Mucosa of rectum (tissue), 2 donors: ENCODE measurements around the gene MICAL3.

Experiments
- H3K27ac ChIP-seq, 2 donors: one replicate each; pipeline ENCODE4 v1.7.0; 2013; ENCODE audit warnings: inconsistent platforms in 2 of 2, low read depth in 2 of 2, low read length in 2 of 2
- H3K27me3 ChIP-seq, 2 donors: one replicate each; pipeline ENCODE4 v1.7.0; 2013; ENCODE audit warnings: low read length in 2 of 2; ENCODE audit not compliant: control insufficient read depth in 2 of 2, insufficient read depth in 2 of 2
- H3K36me3 ChIP-seq, 2 donors: one replicate each; pipeline ENCODE4 v1.7.0; 2013; ENCODE audit warnings: low read length in 2 of 2; ENCODE audit not compliant: control insufficient read depth in 2 of 2, insufficient read depth in 2 of 2
- H3K4me1 ChIP-seq, 2 donors: one replicate each; pipeline ENCODE4 v1.7.0; 2013; ENCODE audit warnings: low read length in 2 of 2, mild to moderate bottlenecking in 1 of 2; ENCODE audit not compliant: control insufficient read depth in 2 of 2, insufficient read depth in 2 of 2
- H3K4me3 ChIP-seq, 2 donors: one replicate each; pipeline ENCODE4 v1.7.0; 2013; ENCODE audit warnings: low read length in 2 of 2
- H3K9ac ChIP-seq, 2 donors: one replicate each; pipeline ENCODE4 v1.7.0; 2013; ENCODE audit warnings: low read length in 2 of 2, low read depth in 1 of 2, mild to moderate bottlenecking in 1 of 2
- H3K9me3 ChIP-seq, 2 donors: one replicate each; pipeline ENCODE4 v1.7.0; 2013; ENCODE audit warnings: low read length in 2 of 2; ENCODE audit not compliant: control insufficient read depth in 2 of 2
- donor health status: healthy.
- donor health status: Normal muscosa, but diverticular disease.

The MICAL3 gene

DNA sequence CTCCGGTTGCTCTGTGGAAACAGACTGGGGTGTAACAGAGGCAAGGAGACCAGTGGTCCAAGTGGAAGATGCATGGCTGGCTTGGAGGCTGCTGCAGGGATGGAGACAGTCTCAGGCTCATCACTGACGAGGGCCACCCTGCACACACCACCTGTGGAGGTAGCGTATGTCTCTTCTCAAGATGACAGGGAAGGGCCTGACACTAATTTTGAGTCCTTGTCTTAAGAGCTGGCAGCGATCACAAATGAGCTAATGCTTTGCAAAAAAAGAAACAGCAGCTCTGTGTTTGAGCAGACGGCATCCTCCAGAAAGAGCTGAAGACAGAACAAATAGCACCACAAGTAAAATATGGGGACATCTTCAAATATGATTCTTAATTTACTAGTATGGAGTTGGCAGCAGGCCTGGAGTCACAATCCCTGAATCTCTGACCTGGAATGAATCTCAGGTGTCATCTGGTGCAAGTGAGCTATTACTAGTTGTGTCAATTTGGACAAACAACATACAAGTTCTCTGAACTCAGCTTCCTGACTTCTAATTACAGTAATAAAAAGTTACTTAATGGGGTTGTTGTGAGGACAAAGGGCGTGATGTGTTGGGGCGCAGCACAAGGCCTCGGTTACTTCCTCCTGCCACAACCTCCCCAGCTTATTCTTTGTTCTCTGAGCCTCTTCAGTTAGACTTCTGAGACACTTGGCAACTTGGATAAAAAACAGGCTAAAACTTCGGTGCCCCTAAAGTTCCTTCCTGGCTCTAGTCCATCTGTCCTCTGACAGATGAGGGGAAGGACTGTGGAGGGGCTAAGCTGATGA lies 154.9 kb downstream of the MICAL3 start:
- Histone ChIP-seq H3K9ac (peak overlapping the region; percentile 35 to 44), H3K4me3 (no peak overlapping the region), H3K27me3 (no peaks in the 10 kb centered on the region), H3K27ac (peak overlapping the region; percentile 86 to 92), H3K4me1 (peaks cover 36 to 66% of the 10 kb centered on the region in 2 donors), H3K9me3 (no peaks in the 10 kb centered on the region), H3K36me3 (peaks cover 50 to 51% of the 10 kb centered on the region in 2 donors)

DNA sequence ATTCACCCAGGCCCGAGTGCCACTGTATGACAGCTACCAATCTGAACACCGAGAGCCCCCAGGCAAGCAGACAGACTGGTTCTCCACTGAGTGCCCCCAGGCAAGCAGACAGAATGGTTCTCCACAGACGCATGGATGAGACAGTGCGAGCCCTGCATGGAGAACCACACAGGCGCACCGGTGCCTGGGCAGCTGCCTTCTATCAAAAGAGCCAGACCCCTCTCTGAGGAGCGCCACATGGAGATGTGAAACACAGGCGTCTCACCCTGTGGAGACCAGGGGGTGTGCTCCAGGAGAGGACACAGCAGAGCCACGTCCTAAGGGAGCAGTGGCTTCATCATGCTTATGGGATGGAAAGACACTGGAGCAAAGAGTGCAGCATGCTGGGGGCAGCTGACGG lies 155.6 kb downstream of the MICAL3 start:
- peaks cover 51% of the 10 kb centered on the region in 2 donors for H3K36me3 ChIP-seq
- peaks cover 36 to 66% of the 10 kb centered on the region in 2 donors for H3K4me1 ChIP-seq
- no peaks in the 10 kb centered on the region for H3K27me3 ChIP-seq
- no peaks in the 10 kb centered on the region for H3K9me3 ChIP-seq
- H3K9ac ChIP-seq: peak overlapping the region; percentile 30 to 35
- no peak overlapping the region for H3K4me3 ChIP-seq
- peak overlapping the region; percentile 86 to 92 for H3K27ac ChIP-seq

DNA sequence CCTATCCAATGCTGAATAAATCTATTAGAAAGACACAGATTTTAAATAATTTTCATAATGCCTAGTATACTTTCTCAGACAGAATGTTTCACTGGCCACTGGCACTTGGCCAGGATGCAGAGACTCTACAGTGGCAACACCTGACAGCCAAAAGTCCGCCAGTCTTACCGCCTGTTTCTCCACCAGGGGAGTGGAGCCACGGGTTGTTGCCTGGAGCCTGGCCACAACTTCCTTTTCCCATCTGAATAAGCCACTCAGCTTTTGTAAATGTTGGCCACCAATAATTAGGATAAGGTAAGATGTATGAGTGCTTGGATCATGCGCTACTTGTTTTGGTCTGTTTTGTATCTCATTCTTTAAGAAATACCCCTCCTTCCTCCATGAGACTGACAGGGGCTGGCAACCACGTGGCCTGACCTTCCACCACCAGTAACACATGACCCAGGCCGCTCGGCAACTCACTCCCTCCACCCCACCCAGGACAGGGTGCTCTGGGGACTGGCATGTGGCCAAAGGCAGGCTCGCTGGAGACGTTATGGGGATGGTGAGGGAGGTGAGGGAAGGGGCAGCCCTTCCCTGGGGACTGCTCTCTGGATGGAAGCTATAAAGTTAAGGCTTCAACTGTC lies 157.1 kb downstream of the MICAL3 start:
- Histone ChIP-seq H3K9ac (peak overlapping the region; percentile 17 to 41), H3K27ac (peak overlapping the region; percentile 86 to 88), H3K27me3 (no peaks in the 10 kb centered on the region), H3K4me3 (no peak overlapping the region), H3K4me1 (peaks cover 36 to 66% of the 10 kb centered on the region in 2 donors), H3K36me3 (peaks cover 46 to 49% of the 10 kb centered on the region in 2 donors), H3K9me3 (no peaks in the 10 kb centered on the region)

DNA sequence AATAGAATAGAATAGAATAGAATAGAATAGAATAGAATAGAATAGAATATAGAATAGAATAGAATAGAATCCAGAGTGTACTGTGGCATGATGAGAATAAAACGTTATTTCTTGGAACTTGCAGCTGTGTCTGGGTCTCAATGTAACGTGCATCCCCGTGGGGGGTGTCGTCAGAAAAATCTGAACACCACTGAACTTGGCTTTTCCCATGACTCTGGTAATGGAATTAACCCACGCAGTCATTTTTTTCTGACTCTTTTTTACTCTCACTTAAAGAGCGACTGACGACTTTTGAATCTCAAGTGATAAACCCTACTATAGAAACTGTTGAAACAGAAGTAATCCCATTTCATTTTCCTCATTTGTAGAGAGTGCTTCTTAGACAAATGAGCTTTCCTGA lies 157.7 kb downstream of the MICAL3 start:
- Histone ChIP-seq H3K4me1 (peaks cover 36 to 62% of the 10 kb centered on the region in 2 donors), H3K4me3 (no peak overlapping the region), H3K9ac (peak overlapping the region in 1 of 2 donors; percentile 41), H3K27ac (peak overlapping the region; percentile 86 to 88), H3K27me3 (no peaks in the 10 kb centered on the region), H3K9me3 (no peaks in the 10 kb centered on the region), H3K36me3 (peaks cover 42 to 44% of the 10 kb centered on the region in 2 donors)

DNA sequence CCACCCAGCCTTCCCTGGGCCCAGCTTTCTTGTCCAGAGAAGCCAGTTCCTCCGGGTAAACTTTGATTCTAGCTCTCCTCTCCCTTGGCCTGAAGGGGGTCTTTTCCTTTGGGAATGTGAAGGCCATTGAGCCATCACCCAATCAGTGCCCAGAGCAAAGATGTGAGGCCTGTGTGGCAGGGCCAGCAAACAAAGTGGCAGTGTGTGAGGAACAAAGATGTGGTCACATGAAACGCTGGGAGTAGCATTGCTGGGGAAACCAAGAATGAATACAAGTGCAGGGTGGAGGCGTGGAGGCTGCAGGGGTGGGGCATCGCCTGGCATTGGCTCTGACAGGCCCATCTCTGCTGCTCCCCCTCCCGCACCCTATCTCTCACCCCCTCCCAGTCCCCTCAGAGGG lies 158.2 kb downstream of the MICAL3 start:
- no peak overlapping the region for H3K4me3 ChIP-seq
- no peaks in the 10 kb centered on the region for H3K27me3 ChIP-seq
- peaks cover 42% of the 10 kb centered on the region in 2 donors for H3K36me3 ChIP-seq
- no peaks in the 10 kb centered on the region for H3K9me3 ChIP-seq
- H3K9ac ChIP-seq: no peak overlapping the region
- peak overlapping the region; percentile 5 to 34 for H3K27ac ChIP-seq
- peaks cover 36 to 57% of the 10 kb centered on the region in 2 donors for H3K4me1 ChIP-seq

DNA sequence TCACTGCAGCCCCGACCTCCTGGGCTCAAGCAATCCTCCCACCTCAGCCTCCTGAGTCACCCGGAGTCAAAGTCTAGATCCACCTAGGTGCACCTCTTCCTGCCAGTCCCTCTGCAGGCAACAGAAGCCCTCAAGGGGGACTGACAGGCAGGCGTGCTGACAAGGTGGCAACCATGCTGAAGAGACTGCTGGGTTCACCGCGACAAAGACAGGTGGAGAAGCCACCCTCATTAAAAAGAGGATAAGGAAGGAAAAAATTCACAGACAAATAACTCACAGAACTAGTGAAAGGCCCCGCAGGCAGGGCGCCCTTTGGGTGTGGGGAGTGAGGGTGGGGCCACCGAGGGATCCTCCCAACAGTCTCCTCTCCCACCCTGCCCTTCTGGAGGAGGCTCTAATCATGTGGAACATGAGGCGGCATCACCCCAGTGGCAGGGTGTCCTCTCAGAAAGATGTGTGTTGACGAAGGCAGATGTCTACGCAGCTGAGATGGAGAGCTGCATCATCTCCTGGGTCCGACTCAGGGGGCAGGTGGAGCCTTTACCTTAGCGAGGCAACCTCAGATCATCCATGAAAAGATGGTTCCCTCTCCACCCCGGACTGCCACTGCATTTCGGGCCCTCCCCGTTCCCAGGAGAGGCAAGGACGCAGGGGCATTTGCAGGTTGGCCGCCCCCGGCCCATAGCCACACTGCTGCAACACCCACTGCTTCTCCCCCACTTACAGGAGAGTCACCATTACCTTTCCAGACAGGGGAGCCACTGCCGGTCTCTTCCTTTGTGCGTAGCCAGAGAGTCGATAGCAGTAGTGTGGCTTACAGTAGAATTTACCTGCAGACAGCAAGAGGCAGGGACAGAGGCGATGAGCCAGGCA lies 158.9 kb downstream of the MICAL3 start:
- Histone ChIP-seq H3K27me3 (no peaks in the 10 kb centered on the region), H3K36me3 (peaks cover 46 to 48% of the 10 kb centered on the region in 2 donors), H3K27ac (peak overlapping the region; percentile 5 to 35), H3K4me1 (peaks cover 29 to 51% of the 10 kb centered on the region in 2 donors), H3K9ac (peak overlapping the region in 1 of 2 donors; percentile 24), H3K9me3 (no peaks in the 10 kb centered on the region), H3K4me3 (no peak overlapping the region)

DNA sequence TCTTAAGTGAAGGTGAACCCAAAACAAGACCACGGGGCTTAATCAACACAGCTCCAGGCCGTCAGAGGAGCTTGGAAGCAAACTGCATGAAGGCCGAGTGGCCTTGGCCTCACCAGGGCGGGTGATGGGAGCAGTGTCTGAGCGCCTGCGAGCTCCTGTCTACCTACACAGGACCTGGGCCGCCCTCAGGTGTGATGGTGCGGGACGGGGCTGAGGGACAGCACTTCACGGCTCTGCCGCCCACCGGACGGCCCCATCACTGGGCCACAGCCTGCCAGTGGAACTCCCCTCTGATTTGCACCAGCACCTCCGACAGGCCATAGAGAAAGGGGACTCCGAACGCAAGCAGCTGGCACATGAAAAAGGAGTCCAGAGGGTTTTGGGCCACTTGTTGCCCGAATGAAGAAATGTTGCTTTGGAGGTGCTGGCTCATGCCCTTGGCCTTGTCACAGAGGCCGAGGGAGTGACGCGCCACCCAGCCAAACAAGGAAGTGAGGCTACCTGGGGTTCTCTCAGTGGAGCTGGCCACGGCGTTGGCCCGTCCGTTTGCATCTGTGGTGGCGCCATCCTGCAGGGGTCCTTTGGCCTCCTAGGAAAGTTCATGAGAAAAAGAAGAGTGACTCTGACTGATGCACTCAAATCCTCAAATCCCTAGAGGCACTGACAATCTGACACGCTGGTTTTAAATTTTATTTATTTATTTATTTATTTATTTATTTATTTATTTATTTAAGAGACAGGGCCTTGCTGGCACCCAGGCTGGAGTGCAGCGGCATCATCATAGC lies 159.8 kb downstream of the MICAL3 start:
- Histone ChIP-seq H3K36me3 (peaks cover 47 to 52% of the 10 kb centered on the region in 2 donors), H3K27me3 (no peaks in the 10 kb centered on the region), H3K9me3 (no peaks in the 10 kb centered on the region), H3K4me1 (peaks cover 31 to 49% of the 10 kb centered on the region in 2 donors), H3K9ac (no peak overlapping the region), H3K4me3 (no peak overlapping the region), H3K27ac (no peak overlapping the region)

DNA sequence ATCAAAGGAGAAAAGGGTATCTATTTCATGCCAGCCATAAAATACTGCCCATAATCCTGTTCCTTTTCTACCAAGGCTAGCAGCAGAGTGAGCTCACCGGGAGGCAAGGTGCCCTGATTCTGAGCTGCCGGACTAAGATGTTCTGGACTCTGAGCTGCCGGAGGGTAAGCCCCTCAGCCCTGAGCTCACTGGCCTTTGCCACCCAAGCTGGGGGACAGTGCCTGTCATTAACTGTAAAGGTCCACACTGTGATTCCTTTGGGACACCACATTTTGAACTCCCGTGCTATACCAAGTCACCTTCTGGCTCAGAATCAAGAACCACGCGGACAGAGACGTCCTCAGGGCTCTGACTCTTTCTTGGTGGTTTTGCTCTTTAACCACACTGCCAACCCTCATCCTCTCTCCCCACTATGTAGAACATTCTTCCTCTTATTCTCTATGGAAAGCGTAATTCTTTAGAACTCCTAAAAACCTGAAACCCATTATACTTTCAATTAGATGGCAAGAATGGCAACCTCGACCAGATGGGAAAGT lies 161.6 kb downstream of the MICAL3 start:
- Histone ChIP-seq H3K9me3 (no peaks in the 10 kb centered on the region), H3K9ac (no peak overlapping the region), H3K27me3 (no peaks in the 10 kb centered on the region), H3K36me3 (peaks cover 38 to 48% of the 10 kb centered on the region in 2 donors), H3K4me1 (peaks cover 38 to 50% of the 10 kb centered on the region in 2 donors), H3K27ac (no peak overlapping the region), H3K4me3 (no peak overlapping the region)

DNA sequence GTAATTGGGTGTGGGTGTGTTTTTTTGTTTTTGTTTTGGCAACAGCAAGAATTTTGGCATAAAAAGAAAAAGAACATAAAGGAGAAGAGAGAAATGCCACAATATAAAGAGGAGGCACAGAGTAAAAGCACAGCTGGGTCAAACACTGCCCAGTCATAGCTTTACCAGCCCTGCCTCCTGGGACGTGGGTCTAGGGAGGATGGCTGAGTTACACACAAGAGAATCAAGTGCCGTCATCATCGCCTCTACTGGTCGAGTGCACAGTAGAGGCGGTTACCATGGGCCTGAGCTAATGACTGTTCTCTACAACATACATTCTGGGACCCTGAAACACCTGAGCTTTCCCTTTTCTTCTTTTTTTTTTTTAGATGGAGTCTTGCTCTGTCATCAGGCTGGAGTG lies 162.5 kb downstream of the MICAL3 start:
- H3K9ac ChIP-seq: no peak overlapping the region
- no peak overlapping the region for H3K27ac ChIP-seq
- H3K4me1 ChIP-seq: peaks cover 35 to 49% of the 10 kb centered on the region in 2 donors
- peaks cover 38 to 48% of the 10 kb centered on the region in 2 donors for H3K36me3 ChIP-seq
- H3K27me3 ChIP-seq: no peaks in the 10 kb centered on the region
- H3K4me3 ChIP-seq: no peak overlapping the region
- no peaks in the 10 kb centered on the region for H3K9me3 ChIP-seq
